OCI-LY3 (cell line): ENCODE data around the gene ST3GAL3.

ENCODE experiments used
- EZH2phosphoT487 ChIP-seq: fragments of 200-600 bp; shearing (Covaris generic); IDR thresholded peaks from 2 replicates; pipeline ENCODE4 v1.6.1; 2018; ENCODE audit warnings: antibody characterized with exemption, mixed run types, low read depth
- TF ChIP-seq, protein P1 (sequence below): fragments of 200-600, 300-600 bp; sonication (generic); IDR thresholded peaks from 2 replicates; pipeline ENCODE4 v1.5.1; 2014; ENCODE audit warnings: antibody characterized with exemption, low read length, low read depth

DNA sequence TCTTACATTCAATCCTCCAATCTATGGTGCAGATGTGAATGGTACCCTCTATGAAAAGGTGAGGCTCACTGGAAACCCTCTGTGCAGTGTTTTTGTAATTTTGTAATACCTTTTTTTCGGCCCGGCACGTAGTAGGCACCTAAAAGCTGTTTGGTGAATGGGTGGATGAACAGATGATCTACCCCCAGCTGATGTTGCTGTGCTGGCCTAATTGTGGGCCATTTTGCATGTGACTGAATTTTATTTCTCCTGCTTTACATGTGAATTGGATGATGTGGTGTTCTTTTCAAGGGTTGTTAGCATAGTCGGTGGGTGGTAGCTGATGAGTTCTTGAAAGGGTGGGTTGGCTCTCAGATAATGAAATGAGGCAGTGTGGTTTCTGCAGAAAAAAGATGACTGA is 47.0 kb upstream of the ST3GAL3 start:
- TF ChIP-seq, protein P1, sequence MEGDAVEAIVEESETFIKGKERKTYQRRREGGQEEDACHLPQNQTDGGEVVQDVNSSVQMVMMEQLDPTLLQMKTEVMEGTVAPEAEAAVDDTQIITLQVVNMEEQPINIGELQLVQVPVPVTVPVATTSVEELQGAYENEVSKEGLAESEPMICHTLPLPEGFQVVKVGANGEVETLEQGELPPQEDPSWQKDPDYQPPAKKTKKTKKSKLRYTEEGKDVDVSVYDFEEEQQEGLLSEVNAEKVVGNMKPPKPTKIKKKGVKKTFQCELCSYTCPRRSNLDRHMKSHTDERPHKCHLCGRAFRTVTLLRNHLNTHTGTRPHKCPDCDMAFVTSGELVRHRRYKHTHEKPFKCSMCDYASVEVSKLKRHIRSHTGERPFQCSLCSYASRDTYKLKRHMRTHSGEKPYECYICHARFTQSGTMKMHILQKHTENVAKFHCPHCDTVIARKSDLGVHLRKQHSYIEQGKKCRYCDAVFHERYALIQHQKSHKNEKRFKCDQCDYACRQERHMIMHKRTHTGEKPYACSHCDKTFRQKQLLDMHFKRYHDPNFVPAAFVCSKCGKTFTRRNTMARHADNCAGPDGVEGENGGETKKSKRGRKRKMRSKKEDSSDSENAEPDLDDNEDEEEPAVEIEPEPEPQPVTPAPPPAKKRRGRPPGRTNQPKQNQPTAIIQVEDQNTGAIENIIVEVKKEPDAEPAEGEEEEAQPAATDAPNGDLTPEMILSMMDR = no peak
- no peak for TF ChIP-seq EZH2phosphoT487
